Colonic mucosa (tissue), 4 donors: ENCODE data around the gene PM20D1. TPM values are rescaled to one million over a fixed set of nuclear protein-coding genes. Genes with fewer than 3 reads are reported as not detected.

Experiments used
- DNase-seq: peaks from one replicate; pipeline ENCODE4 v3.0.0-alpha.2; 2020
- H3K27ac ChIP-seq: fragments of 200-600 bp; one replicate; pipeline ENCODE4 v1.8.0; 2021
- H3K27me3 ChIP-seq: fragments of 200-600 bp; one replicate; pipeline ENCODE4 v1.8.0; 2021
- H3K36me3 ChIP-seq: fragments of 200-600 bp; one replicate; pipeline ENCODE4 v1.8.0; 2021
- H3K4me1 ChIP-seq: fragments of 200-600 bp; one replicate; pipeline ENCODE4 v1.8.0; 2021; ENCODE audit warnings: mild to moderate bottlenecking
- H3K4me3 ChIP-seq: fragments of 200-600 bp; one replicate; pipeline ENCODE4 v1.8.0; 2021
- H3K9ac ChIP-seq, 2 donors: one replicate each; pipeline ENCODE4 v1.7.0; 2013; ENCODE audit warnings: control low read depth in 2 of 2, low read depth in 2 of 2, low read length in 2 of 2
- H3K9me3 ChIP-seq: fragments of 200-600 bp; one replicate; pipeline ENCODE4 v1.8.0; 2021
- CTCF ChIP-seq: fragments of 200-600 bp; IDR thresholded peaks from one replicate; pipeline ENCODE4 v1.8.0; 2022; ENCODE audit warnings: antibody characterized with exemption, mild to moderate bottlenecking
- intact Hi-C: fragments of 100-400 bp; cut with DNase I; formaldehyde crosslinking; loops from one replicate; pipeline ENCODE4 v1.14.1; 2022
- total RNA-seq, 2 donors: library from RNA; stranded (reverse); fragmentation: NEBNext Ultra II Directional in 1 of 2; extraction: Animal tissue kit (Norgen Biotek cat#: 25700) in 1 of 2; gene quantifications; one replicate each; pipeline ENCODE4 v1.2.1, GENCODE V29; 2021
- donor health status: healthy.
- donor health status: DM: no; HTN: no; CAD: no.
- donor health status: DM: no; HTN: no; CAD: no.

PM20D1 gene
- total RNA-seq, 2 donors from 2014 or later = 0.27 TPM; not detected in 1

GRCh38 chr1:205843036-205843859 is 6.7 kb downstream of the PM20D1 start:
- Histone ChIP-seq H3K4me3 (no peak overlapping the region), H3K9me3 (no peaks in the 10 kb centered on the region), H3K27me3 (no peaks in the 10 kb centered on the region), H3K9ac (no peak overlapping the region), H3K4me1 (no peaks in the 10 kb centered on the region), H3K36me3 (no peaks in the 10 kb centered on the region), H3K27ac (no peak overlapping the region)
- no peak for TF ChIP-seq CTCF
- DNase-seq = no peak
- intact Hi-C loops = no loop called here

- intact Hi-C loops = no loop called here
- no peak for TF ChIP-seq CTCF
- no peak for DNase-seq
These were observed 7.7 kb downstream of the PM20D1 start for GRCh38 chr1:205842229-205842628.

GRCh38 chr1:205840146-205840923 is 9.6 kb downstream of the PM20D1 start:
- no peaks in the 10 kb centered on the region for H3K36me3 ChIP-seq
- no peaks in the 10 kb centered on the region for H3K27me3 ChIP-seq
- intact Hi-C loops = no loop called here
- DNase-seq = no peak
- H3K9ac ChIP-seq = no peak overlapping the region
- H3K4me3 ChIP-seq = no peak overlapping the region
- no peak overlapping the region for H3K27ac ChIP-seq
- H3K9me3 ChIP-seq = no peaks in the 10 kb centered on the region
- H3K4me1 ChIP-seq = no peaks in the 10 kb centered on the region
- TF ChIP-seq CTCF = no peak

More at GRCh38 chr1:205842229-205842628, 7.7 kb downstream of the PM20D1 start:
- H3K9me3 ChIP-seq = no peaks in the 10 kb centered on the region
- H3K27me3 ChIP-seq = no peaks in the 10 kb centered on the region
- no peaks in the 10 kb centered on the region for H3K36me3 ChIP-seq
- H3K27ac ChIP-seq = no peak overlapping the region
- no peaks in the 10 kb centered on the region for H3K4me1 ChIP-seq
- no peak overlapping the region for H3K9ac ChIP-seq
- H3K4me3 ChIP-seq = no peak overlapping the region

- no peak overlapping the region for H3K9ac ChIP-seq
- no peaks in the 10 kb centered on the region for H3K36me3 ChIP-seq
- no peaks in the 10 kb centered on the region for H3K9me3 ChIP-seq
- H3K4me3 ChIP-seq = no peak overlapping the region
- intact Hi-C loops = no loop called here
- peaks cover 6% of the 10 kb centered on the region for H3K4me1 ChIP-seq
- no peaks in the 10 kb centered on the region for H3K27me3 ChIP-seq
- no peak for TF ChIP-seq CTCF
- no peak for DNase-seq
- no peak overlapping the region for H3K27ac ChIP-seq
These were observed 12.5 kb downstream of the PM20D1 start for GRCh38 chr1:205837382-205837970.

GRCh38 chr1:205834751-205835150 is 15.2 kb downstream of the PM20D1 start:
- no peak for TF ChIP-seq CTCF
- DNase-seq = peak; percentile 47
- Histone ChIP-seq H3K9me3 (no peaks in the 10 kb centered on the region), H3K27ac (no peak overlapping the region), H3K9ac (peak overlapping the region in 1 of 2 donors; percentile 19), H3K4me1 (peaks cover 6% of the 10 kb centered on the region), H3K36me3 (no peaks in the 10 kb centered on the region), H3K4me3 (no peak overlapping the region), H3K27me3 (no peaks in the 10 kb centered on the region)
- intact Hi-C loops = no loop called here
